ENCODE data around the gene SIGLEC14.

SIGLEC14 gene

DNA sequence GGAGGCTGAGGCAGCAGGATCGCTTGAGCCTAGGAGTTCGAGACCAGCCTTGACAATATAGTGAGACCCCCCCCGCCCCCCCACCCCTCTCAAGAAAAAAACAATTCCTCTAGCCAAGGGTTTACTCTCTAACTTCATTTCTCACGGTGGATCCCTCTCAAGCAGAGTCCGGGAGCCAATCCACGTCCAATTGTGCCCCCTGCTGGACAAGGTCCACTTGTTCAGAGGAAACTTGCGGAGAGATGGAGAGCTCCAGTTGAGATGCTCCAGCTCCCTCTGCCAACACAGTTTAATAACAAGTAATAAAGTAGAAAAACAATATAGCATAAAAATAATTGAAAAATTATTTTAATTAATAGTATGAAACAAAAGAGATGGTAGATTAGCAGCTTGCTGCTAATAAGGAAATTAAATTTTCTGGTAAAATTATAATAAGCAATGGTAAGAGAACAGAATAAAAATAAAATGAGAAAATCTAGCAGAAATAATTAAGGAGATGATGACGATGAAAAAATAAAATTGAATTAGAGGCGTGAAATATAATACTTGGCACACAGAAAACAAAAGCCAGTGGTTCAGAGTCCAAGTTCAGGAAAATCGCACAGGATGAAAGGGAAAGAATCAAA lies 14.5 kb upstream of the SIGLEC14 start:
- POLR2A ChIA-PET = interaction anchor here (0.7 to 1.0 kb wide), 2 partner anchors 28 to 306 kb away, joined by 3 read pairs; no protein-coding TSS in a partner anchor
- Histone ChIP-seq H3K4me3 (ENCODE audit: low read depth, low read length) (no peak overlapping the region), H3K9me3 (ENCODE audit: control insufficient read depth, insufficient read depth, low read depth, low read length) (no peaks in the 10 kb centered on the region), H3K27ac (ENCODE audit: extremely low read depth, low read depth, low read length) (no peak overlapping the region), H3K4me1 (ENCODE audit: control insufficient read depth, insufficient read depth, low read length) (no peaks in the 10 kb centered on the region), H3K36me3 (ENCODE audit: control insufficient read depth in 2 of 2, insufficient read depth in 1 of 2, low read length in 2 of 2) (no peaks in the 10 kb centered on the region)
- TF ChIP-seq ZSCAN4 (tag by site-specific recombination; IDR thresholded peaks at IDR 0.05) = no peak
- peak; percentile 37 for TF ChIP-seq ZNF654 (tag by site-specific recombination; IDR thresholded peaks at IDR 0.05; ENCODE audit: low read depth)
- CTCF ChIA-PET = interaction anchor here (0.6 to 8.0 kb wide), 41 partner anchors 8 to 1378 kb away, joined by 3 to 114 read pairs (median 4); no protein-coding TSS in a partner anchor

DNA sequence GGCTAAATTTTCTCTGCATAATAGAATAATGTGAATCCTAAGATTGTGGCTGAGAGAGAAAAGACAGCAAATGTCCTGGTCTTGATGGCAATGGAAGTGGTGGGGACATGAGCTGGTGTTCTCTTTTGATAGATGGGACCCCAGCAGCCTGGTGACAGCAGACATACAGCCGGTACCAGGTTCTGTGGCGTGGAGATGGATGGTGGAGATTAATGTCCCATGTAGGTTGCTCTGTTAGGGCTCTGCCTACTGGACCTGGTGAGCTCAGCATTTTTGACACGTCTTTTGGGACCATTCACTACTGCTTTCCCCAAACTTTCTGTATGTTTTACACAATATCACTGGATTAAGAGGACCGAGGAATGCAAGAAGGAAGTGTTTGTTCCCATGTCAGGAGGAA lies 8.2 kb upstream of the SIGLEC14 start:
- no peaks in the 10 kb centered on the region for H3K9me3 ChIP-seq (ENCODE audit: control insufficient read depth, insufficient read depth, low read depth, low read length)
- no peak overlapping the region for H3K4me3 ChIP-seq (ENCODE audit: low read depth, low read length)
- TF ChIP-seq ZFP37 (tag by site-specific recombination; IDR thresholded peaks at IDR 0.05) (no peak), ZNF670 (tag by site-specific recombination; IDR thresholded peaks at IDR 0.05; ENCODE audit: low read depth) (no peak), ZNF324 (tag by site-specific recombination; IDR thresholded peaks at IDR 0.05) (no peak), BCL11A (tag by site-specific recombination; IDR thresholded peaks at IDR 0.05; ENCODE audit: low read depth) (no peak), HOXD13 (CRISPR knock-in tag; IDR thresholded peaks at IDR 0.05; ENCODE audit: borderline replicate concordance) (no peak), ZBTB8A (tag by site-specific recombination; IDR thresholded peaks at IDR 0.05) (no peak), CTCF (tag by site-specific recombination; IDR thresholded peaks at IDR 0.05) (no peak)
- TF ChIP-seq, protein P1, sequence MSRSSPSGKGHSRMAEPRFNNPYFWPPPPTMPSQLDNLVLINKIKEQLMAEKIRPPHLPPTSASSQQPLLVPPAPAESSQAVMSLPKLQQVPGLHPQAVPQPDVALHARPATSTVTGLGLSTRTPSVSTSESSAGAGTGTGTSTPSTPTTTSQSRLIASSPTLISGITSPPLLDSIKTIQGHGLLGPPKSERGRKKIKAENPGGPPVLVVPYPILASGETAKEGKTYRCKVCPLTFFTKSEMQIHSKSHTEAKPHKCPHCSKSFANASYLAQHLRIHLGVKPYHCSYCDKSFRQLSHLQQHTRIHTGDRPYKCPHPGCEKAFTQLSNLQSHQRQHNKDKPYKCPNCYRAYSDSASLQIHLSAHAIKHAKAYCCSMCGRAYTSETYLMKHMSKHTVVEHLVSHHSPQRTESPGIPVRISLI (tag by site-specific recombination; IDR thresholded peaks at IDR 0.05) = no peak
- no peak overlapping the region for H3K27ac ChIP-seq (ENCODE audit: extremely low read depth, low read depth, low read length)
- no peaks in the 10 kb centered on the region for H3K4me1 ChIP-seq (ENCODE audit: control insufficient read depth, insufficient read depth, low read length)
- POLR2A ChIA-PET = no interaction called here
- CTCF ChIA-PET = interaction anchor here (0.6 to 1.5 kb wide), 4 partner anchors 10 to 193 kb away, joined by 3 to 7 read pairs (median 5); no protein-coding TSS in a partner anchor
- no peaks in the 10 kb centered on the region for H3K36me3 ChIP-seq (ENCODE audit: control insufficient read depth in 2 of 2, insufficient read depth in 1 of 2, low read length in 2 of 2)

DNA sequence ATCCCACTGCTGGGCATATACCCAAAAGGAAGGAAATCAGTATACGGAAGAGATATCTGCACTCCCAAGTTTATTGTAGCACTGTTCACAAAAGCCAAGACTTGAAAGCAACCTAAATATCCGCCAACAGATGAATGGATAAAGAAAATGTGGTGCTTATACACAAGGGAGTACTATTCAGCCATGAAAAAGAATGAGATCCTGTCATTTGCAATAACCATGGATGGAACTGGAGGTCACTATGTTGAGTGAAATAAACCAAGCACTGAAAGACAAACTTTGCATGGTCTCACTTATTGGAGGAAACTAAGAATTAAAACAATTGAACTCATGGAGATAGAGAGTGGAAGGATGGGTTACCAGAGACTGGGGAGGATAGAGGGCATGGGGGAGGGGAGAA lies 6.5 kb upstream of the SIGLEC14 start:
- CTCF ChIA-PET = interaction anchor here (0.7 to 1.6 kb wide), 4 partner anchors 8 to 182 kb away, joined by 3 to 8 read pairs (median 4); no protein-coding TSS in a partner anchor
- H3K9me3 ChIP-seq (ENCODE audit: control insufficient read depth, insufficient read depth, low read depth, low read length) = no peaks in the 10 kb centered on the region
- H3K36me3 ChIP-seq (ENCODE audit: control insufficient read depth in 2 of 2, insufficient read depth in 1 of 2, low read length in 2 of 2) = no peaks in the 10 kb centered on the region
- H3K4me1 ChIP-seq (ENCODE audit: control insufficient read depth, insufficient read depth, low read length) = no peaks in the 10 kb centered on the region
- POLR2A ChIA-PET = no interaction called here
- H3K27ac ChIP-seq (ENCODE audit: extremely low read depth, low read depth, low read length) = no peak overlapping the region
- no peak overlapping the region for H3K4me3 ChIP-seq (ENCODE audit: low read depth, low read length)
- TF ChIP-seq ZNF146 (tag by site-specific recombination; IDR thresholded peaks at IDR 0.05) (peak; percentile 59), ZNF785 (tag by site-specific recombination; IDR thresholded peaks at IDR 0.05) (no peak)

DNA sequence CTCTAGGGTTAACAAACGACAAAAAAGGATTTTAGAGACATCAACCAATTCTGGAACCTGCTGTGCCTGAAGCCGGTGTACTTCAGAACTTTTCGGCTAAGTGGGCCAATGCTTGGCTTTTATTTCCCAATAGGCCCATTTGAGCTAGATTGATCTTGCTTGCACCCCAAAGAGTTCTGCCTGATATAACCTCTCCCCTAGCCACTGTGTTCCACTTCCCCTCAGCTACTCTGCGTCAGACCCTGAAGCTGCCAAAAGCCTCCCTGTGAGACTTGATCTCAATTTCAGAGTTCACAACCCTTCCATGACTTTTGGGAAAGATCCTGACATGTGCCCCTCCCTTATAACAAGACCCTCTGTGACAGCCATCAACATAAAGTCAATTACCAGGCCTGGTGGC lies 5.6 kb upstream of the SIGLEC14 start:
- Histone ChIP-seq H3K4me3 (ENCODE audit: low read depth, low read length) (no peak overlapping the region), H3K9me3 (ENCODE audit: control insufficient read depth, insufficient read depth, low read depth, low read length) (no peaks in the 10 kb centered on the region), H3K27ac (ENCODE audit: extremely low read depth, low read depth, low read length) (no peak overlapping the region), H3K36me3 (ENCODE audit: control insufficient read depth in 2 of 2, insufficient read depth in 1 of 2, low read length in 2 of 2) (no peaks in the 10 kb centered on the region), H3K4me1 (ENCODE audit: control insufficient read depth, insufficient read depth, low read length) (no peaks in the 10 kb centered on the region)
- ChIA-PET CTCF (interaction anchor here (0.6 to 1.6 kb wide), 4 partner anchors 9 to 234 kb away, joined by 3 to 8 read pairs (median 4); no protein-coding TSS in a partner anchor), POLR2A (no interaction called here)
- TF ChIP-seq PRDM10 (tag by site-specific recombination; IDR thresholded peaks at IDR 0.05) = no peak
- no peak for TF ChIP-seq ZNF155 (tag by site-specific recombination; IDR thresholded peaks at IDR 0.05)
- TF ChIP-seq ZSCAN30 (tag by site-specific recombination; IDR thresholded peaks at IDR 0.05) = no peak
- no peak for TF ChIP-seq ZNF560 (tag by site-specific recombination; IDR thresholded peaks at IDR 0.05; ENCODE audit: borderline replicate concordance)
- no peak for TF ChIP-seq ZNF768 (tag by site-specific recombination; IDR thresholded peaks at IDR 0.05)
- no peak for TF ChIP-seq ZNF19 (tag by site-specific recombination; IDR thresholded peaks at IDR 0.05; ENCODE audit: low read depth)

Measured in HEK293 (cell line).